HG03025 (cell line): Measurements from ENCODE around the gene CPTP.

ENCODE experiments used
- ATAC-seq: cut with Tn5 transposase; IDR thresholded peaks from one replicate; pipeline ENCODE4 v1.9.1; 2021; ENCODE audit warnings: mild to moderate bottlenecking, moderate library complexity; ENCODE audit not compliant: unreplicated experiment, low FRiP score

CPTP gene

GRCh38 chr1:1332774-1333480 lies 8.3 kb downstream of the CPTP start:
- no peak for ATAC-seq

- ATAC-seq, result no peak
Measured at GRCh38 chr1:1333551-1334241, 9.1 kb downstream of the CPTP start.

- no peak for ATAC-seq
Measured at GRCh38 chr1:1334835-1335234, 10.2 kb downstream of the CPTP start.

DNA sequence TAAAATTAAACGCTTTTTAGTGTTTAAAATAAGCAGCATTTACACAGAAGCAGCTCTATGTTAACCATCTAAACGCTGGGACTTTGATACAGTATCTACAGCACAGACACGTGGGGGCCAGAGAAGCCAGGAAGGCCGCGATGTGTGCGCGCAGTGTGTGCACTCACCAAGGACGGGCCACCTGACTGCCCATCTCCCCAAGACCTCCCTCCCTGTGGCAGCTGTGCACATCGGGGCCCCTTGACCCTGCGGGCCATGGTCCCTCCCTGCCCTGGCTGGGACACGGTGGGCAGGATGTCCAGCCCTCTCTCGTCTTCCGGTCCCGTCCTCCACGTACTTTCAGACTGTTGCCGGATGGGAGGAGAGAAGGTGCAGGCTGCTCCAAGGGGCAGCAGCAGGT lies 10.7 kb downstream of the CPTP start:
- no peak for ATAC-seq

- no peak for ATAC-seq
Measured at GRCh38 chr1:1335792-1336248, 11.2 kb downstream of the CPTP start.

DNA sequence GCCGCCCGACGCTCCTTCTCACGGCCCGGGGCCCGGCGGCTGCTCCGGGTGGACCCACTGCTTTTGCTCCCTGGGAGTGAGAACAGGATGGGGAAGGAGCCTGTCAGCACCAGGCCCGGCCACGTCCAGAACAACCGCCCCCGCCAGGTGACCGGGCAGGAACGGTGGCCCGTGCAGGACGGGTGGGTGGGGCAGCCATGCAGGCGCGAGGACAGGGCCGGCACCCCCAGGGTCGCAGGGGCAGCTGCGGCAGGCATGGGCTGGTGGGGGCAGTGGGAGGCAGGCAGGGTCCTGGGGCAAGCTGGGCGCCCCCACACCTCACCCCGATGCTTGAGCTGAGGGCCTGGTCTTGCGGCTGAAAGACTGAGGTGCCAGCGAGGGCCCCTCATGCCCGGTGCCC lies 11.8 kb downstream of the CPTP start:
- ATAC-seq, result no peak

GRCh38 chr1:1336931-1337792 lies 12.6 kb downstream of the CPTP start:
- no peak for ATAC-seq

DNA sequence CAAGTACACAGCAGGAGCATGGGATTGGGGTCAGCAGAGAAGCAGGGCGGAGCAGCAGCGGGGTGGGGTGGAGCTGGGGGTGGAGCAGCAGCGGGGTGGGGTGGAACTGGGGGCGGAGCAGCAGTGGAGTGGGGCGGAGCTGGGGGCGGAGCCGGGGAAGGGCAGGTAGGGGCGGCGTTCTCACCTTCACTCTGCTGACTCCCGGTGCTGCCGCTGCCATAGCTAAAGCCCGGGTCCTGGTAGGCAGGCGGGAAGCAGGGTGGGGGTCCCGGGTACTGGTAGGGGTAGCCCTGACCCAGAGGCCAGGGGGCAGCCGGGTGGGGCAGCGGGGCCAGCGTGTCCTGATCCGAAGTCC lies 13.2 kb downstream of the CPTP start:
- ATAC-seq, result no peak

- no peak for ATAC-seq
Measured at GRCh38 chr1:1338278-1338677, 13.7 kb downstream of the CPTP start.

DNA sequence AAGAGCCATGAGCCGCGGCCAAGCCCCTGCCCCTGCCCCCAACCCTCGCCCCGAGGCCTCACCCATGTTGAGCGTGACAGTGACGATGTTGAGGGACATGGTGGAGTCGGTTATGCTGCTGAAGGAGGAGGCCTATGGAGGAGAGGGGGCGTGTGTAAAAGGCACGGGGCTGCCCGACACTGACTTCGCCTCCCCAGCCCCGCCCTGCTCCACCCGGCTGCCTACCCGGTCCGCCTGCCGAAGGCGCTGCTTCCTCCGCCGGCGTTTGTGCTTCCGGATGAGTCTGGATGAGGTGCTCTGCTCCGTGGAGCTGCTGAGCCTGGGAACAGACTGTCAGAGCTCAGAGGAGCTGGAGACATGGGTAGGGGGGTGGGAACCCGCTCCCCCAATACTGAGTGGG lies 15.6 kb downstream of the CPTP start:
- ATAC-seq, result no peak

DNA sequence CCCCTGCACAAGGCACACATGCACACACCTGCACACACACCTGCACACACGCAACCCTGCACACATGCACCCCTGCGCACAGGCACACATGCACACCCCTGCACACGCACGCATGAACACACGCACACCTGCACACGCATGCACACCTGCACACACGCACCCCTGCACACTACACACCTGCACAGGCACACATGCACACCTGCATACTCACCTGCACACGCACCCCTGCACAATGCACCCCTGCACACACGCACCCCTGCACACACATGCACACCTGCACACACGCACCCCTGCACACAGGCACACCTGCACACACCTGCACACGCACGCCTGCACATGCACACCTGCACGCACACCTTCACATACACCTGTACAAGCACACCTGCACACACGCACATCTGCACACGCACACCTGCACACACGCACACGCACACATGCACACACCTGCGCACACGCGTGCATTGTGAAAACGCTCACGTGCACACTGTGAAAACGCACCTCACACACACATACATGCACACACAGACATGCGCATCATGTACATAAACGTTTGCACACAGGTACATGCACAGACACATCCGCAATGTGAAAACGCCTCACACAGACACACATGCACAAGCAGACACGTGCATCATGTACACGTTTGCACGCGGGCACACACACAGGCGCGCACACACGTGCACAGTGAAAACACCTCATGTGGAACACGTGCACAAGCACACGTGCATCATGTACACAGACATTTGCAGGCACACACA lies 16.4 kb downstream of the CPTP start:
- no peak for ATAC-seq

DNA sequence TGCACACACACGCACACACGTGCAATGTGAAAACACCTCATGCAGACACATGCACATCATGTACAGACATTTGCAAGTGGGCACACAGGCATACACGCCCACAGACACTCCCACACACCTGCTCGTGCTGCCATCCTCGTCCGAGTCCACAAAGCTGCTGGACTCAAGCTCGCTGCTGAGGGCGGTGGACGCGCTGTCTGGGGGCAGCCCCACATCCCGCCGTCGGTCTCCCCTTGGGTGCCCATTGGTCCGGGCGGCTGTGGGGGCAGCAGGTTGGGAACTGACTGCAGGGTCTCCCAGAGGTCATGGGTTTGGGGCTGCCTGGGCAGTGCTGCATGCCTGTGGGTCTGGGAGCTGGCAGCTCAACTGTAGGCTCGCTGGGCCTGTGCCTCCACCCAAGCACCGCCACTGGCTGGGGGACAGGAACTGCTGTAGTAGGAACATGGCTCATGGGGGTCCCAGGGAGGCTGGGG lies 17.0 kb downstream of the CPTP start:
- no peak for ATAC-seq

- ATAC-seq, result no peak
Measured at GRCh38 chr1:1342061-1342562, 17.5 kb downstream of the CPTP start.

DNA sequence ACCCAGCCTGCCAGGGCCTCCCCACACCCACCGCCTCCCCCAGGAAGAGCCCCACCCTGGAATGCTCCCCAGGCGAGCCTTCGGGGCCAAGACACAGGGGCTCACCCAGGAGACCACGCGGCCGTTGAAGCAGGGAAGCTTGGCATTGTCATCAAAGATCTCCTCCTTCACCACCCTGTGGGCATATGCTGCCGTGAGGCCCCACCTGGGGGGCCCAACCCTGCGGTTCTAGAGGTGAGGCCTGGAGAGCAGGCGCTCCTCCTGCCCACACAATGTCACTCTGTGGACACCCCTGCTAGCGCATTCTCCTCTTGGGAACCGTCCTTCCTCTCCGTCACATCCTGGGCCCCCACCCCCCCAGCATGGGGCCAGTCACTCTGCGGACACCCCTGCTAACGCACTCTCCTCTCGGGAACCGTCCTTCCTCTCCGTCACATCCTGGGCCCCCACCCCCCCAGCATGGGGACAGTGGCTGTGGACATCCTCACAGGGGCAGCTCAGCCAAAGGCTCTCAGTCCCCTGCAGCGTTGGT lies 18.0 kb downstream of the CPTP start:
- ATAC-seq, result no peak

- no peak for ATAC-seq
Measured at GRCh38 chr1:1343811-1344421, 19.3 kb downstream of the CPTP start.

GRCh38 chr1:1344655-1345361 lies 20.2 kb downstream of the CPTP start:
- ATAC-seq, result no peak

DNA sequence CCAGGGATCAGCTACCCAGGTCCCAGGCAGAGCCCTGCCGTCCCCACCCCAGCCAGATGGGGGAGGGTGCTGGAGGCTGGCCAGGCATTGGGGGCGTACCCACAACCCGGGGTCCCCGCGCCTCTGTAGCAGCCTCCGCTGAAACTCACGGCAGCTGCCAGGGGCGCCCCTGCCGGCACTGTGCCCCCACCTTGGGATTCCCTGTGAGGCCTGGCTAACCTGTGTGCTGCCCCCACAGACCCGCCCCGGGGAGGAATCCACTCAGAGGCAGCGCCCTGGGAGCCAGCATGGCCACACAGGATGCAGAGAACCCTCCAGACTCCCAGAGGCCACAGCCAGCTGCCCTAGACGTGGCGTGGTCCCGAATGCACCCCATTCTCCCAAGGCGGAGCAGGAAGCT lies 20.8 kb downstream of the CPTP start:
- ATAC-seq, result no peak

DNA sequence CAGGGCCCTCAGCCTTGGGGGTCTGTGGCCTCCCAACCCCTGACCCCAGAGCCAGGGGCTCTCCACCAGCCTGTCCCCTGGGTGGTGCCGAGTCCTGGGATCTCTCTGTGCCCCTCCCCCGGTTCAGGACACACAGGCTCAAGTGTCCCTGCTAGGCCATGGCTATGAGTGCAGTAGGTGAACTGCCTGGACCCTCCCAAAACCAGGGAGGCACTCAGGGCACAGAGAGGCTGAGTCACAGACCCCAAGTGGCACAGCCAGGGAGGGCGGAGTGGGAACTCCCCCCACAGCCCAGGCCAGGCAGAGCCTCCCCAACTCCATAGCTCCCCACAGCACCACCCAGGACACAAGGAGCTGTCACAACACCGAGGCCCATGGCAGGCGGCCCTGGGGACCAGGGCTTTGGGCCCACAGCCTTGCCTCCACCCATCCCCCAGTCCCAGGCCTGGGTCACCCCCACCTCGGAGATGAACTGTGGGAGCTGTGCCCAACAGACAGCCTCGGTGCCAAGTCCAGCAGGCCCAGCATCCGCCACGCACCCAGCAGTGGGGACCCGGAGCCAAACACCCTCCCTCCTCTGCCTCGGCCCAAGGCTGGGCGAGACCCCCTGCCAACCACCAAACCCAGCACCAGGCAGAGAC lies 21.4 kb downstream of the CPTP start:
- ATAC-seq, result no peak

DNA sequence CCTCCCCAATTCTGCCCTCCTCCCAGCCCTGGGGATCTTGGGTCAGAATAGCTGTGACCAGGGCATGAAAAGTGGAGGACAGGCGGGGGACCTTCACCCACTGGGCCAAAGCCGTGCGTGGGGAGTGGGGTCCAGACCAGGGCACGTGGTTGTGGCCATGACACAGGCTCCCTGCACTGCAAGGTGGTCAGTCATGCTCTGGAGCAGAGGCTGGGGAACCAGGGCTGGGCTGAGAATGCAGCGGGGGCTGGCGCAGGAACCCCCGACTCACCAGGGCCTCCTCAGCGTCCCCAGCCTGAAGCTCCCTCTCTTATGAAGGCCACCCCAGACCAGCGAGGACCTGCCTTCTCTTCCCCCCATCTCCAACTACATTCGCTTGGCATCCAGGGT lies 21.9 kb downstream of the CPTP start:
- ATAC-seq, result no peak
